ENCODE measurements around the gene SOCS4.

SOCS4 gene

DNA sequence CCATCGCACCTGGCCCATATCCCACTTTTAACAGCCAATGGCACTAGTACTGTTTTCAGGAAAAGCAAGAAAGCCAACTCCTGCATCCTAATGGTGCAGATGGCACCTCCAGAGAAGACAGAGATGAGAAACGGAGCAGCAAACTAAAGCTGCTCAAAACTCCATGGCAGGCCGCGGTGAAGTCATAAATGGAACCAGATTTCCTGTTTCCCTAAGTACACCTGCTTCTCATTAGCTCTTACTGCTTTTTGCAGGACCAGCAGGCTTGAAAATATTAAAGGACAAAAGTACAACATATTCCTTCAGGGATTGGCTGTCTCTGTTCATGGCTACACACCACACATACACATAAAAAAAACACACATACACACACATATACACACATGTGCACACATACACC, 65.3 kb downstream of the SOCS4 start:
- no peak for DNase-seq

- DNase-seq = no peak
These were observed 67.5 kb downstream of the SOCS4 start for GRCh38 chr14:55094292-55095157.

GRCh38 chr14:55097881-55098560, 71.0 kb downstream of the SOCS4 start:
- DNase-seq = no peak

DNA sequence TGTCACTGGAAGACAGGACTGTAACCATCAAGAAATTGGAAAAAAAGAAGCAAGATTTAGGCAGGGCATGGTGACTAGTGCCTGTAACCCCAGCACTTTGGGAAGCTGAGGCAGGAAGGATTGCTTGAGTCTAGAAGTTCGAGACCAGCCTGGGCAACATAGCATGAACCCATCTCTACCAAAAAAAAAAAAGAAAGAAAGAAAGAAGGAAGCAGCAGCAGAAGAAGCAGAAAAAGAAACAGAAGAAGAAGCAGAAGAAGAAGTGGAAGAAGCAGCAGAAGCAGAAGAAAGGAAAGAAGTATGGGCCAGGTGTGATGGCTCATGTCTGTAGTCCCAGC, 71.5 kb downstream of the SOCS4 start:
- DNase-seq = no peak

Measured in stimulated activated naive CD4-positive, alpha-beta T cell (primary cell).